H7 (cell line): Measurements from ENCODE around the gene ZNF428. TPM values are rescaled to one million over a fixed set of nuclear protein-coding genes. Genes with fewer than 3 reads are reported as not detected.

Source experiments
- DNase-seq: peaks from one replicate; pipeline ENCODE4 v3.0.0; 2012
- H3K27me3 ChIP-seq: 2 replicates; pipeline ENCODE4 v1.6.0; 2011; ENCODE audit warnings: mild to moderate bottlenecking, low read length; ENCODE audit not compliant: control insufficient read depth, insufficient read depth
- H3K36me3 ChIP-seq: replicated peaks from 2 replicates; pipeline ENCODE4 v1.5.1; 2011; ENCODE audit warnings: low read length; ENCODE audit not compliant: control insufficient read depth, insufficient read depth
- H3K4me3 ChIP-seq: 2 replicates; pipeline ENCODE4 v1.5.1; 2011; ENCODE audit warnings: low read depth, mild to moderate bottlenecking, control low read depth, low read length, moderate library complexity; ENCODE audit not compliant: insufficient read depth
- total RNA-seq: library from RNA; depleted of rRNA; stranded (reverse); fragments of >200 nt; shearing (Covaris generic); gene quantifications from 2 replicates; pipeline ENCODE4 v1.2.3, GENCODE V29; 2014

The ZNF428 gene
- total RNA-seq, 1 experiment from 2014 or later, result 59.0 TPM

DNA sequence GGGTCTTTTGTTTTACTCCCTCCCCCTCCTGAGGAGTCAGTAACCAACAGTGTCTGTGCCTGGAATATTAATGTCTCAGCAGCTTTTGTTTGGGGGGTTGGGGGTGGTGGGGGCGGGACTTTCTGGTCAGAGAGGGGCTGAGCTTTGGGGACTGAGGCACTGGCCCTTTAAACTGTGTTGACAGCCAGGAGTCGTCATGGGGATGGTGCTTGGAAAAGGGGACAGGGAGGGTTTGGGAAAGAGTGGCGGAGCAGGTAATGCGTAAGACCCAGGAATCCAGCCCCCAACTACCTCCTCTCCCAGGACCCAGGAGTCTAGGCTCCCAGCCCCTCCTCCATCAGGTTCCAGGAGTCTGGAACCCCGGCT, 15.1 kb upstream of the ZNF428 start:
- peaks cover 33% of the 10 kb centered on the region for H3K27me3 ChIP-seq
- DNase-seq, result peak; percentile 69
- no peaks in the 10 kb centered on the region for H3K36me3 ChIP-seq
- peak overlapping the region; percentile 53 for H3K4me3 ChIP-seq

DNA sequence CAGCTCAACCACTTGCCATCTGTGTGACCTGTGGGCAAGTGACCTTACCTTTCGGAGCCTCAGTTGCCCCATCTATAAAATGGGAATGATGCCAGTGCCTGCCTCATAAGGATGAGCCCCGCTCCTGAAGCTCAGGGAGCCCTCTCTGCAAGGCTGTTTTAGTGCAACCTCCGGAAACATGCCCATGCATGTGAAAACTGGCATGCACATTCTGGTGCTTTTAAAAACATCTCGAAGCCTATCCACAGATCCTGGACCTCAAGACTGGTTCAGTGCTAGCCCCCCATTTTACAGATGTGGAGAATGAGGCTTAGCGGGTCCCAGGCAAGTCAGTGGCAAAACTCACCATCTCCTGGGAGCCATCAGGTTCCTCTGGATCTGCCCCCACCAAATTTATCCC, 14.6 kb upstream of the ZNF428 start:
- no peak for DNase-seq
- H3K27me3 ChIP-seq, result peaks cover 30% of the 10 kb centered on the region
- H3K36me3 ChIP-seq, result no peaks in the 10 kb centered on the region
- no peak overlapping the region for H3K4me3 ChIP-seq

DNA sequence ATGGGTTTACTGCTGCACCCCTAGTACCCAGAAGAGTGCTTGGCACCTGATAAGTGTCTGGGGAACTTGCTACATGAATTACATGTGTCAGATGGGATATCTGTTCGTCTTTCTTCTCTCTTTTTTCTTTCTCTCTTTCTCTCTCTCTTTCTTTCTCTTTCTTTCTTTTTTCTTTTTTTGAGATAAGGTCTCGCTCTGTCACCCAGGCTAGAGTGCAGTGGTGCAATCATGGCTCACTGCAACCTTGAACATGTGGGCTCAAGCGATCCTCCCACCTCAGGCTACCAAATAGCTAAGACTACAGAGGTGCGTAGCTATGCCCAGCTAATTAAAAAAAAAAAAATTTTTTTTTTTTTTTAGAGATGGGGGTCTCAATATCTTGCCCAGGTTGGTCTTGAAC, 14.1 kb upstream of the ZNF428 start:
- H3K27me3 ChIP-seq, result peaks cover 27% of the 10 kb centered on the region
- H3K4me3 ChIP-seq, result no peak overlapping the region
- DNase-seq, result no peak
- no peaks in the 10 kb centered on the region for H3K36me3 ChIP-seq

DNA sequence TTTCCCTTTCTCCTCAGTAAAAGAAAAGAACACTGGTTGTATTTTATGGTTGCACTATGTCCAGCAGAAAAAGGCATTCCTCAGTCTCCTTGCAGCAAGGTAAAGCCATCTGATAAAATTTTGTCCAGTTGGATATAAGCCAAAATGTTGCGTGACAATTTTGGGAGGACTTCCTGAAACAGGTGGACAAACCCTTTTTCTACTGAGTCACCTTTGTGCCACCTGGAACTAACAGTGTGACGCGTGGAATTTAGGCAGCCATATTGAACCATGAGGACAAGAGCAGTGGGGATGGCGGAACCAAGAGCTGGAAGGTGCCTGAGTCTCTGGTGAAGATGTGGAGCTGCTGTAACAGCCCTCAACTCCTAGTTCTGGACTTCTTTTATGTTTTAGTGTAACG, 12.1 kb upstream of the ZNF428 start:
- H3K4me3 ChIP-seq, result no peak overlapping the region
- no peak for DNase-seq

DNA sequence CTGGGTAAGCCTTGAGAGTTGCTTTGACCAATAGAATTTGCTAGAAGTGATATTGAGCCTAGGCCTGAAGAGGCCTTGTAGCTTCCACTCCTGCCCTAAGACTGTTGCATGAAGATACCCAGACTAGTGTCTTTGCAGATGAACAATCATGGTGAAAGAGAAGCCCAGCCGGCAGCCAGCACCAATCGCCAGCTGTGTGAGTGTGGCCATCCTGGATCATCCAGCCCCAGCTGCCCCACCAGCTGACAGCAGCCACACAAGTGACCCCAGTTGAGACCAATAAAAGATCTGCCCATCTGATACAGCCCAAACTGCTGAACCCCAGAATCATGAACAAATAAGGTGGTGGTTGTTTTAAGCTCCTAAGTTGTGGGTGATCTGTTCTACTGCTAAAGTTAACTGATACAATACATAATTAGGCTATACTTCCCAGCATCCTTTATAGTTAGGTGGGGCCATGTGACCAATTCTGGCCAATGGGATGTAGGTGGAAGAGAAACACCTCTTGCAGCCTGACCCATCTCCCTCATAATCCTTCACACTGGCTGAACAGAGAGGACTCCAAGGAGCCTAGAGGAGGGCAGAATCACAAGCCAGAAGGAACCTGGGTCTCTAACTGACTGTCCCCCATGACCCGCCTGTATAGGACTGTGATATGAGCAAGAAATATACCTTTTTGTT, 9.4 kb upstream of the ZNF428 start:
- Histone ChIP-seq H3K27me3 (peaks cover 14% of the 10 kb centered on the region; the same call in 1 of the 2 replicates), H3K36me3 (no peaks in the 10 kb centered on the region), H3K4me3 (no peak overlapping the region)
- DNase-seq, result no peak

More for the DNA sequence above, 12.1 kb upstream of the ZNF428 start:
- Histone ChIP-seq H3K27me3 (peaks cover 18% of the 10 kb centered on the region; the same call in 1 of the 2 replicates), H3K36me3 (no peaks in the 10 kb centered on the region)

DNA sequence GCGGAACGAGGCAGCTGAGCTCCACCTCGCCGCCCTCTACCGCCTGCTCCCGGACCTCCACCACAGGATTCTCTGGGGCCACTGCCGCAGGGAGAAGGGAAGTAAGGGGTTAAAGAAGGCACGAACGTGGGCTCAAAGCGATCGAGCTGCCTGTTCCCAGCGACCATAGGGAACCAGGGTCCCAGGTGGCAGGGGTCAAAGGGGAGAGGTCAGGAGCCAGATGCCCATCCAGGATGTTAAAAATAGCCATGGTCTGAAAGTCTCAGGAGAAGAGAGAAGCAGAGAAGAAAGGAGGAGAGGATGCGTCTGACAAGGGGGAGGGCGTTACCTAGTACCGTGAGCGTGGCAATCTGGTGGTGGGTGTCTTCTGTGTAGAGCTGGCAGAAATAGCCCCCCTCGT, 7.4 kb upstream of the ZNF428 start:
- 0 out of 2 replicates have a peak, but pooled peaks cover 1% of the 10 kb centered on the region for H3K36me3 ChIP-seq
- H3K27me3 ChIP-seq, result peaks cover 14% of the 10 kb centered on the region; the same call in 1 of the 2 replicates
- DNase-seq, result no peak
- H3K4me3 ChIP-seq, result no peak overlapping the region

DNA sequence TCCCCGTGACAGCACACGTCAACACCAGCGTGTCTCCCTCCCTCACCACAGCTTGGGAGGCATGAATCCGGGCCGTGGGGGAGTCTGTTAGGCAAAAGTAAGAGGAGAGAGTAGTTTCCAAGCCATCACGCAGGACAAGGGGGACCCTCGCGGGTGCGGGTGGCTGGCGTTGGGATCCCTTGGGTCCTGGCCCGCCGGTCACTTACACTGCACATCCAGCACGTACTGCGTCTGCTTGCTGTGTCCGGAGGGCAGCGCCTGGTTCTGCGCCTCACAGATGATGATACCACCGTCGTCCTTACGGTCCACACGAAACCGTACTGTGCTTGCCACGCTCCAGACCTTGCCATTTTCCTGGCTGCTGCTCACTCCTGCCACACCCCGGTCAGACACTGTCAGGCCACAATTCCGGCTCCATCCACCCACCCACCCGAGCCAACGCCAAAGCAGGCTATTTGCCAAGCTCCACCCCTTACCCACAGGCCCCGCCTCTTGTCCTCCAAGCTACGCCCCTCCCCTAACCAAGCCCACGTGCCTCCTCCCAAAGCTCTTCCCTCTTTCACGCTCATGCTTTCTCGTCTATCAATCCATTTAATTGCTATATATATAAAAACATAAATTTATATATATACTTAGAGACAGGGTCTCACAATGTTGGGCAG, 6.6 kb upstream of the ZNF428 start:
- Histone ChIP-seq H3K4me3 (no peak overlapping the region), H3K36me3 (0 out of 2 replicates have a peak, but pooled peaks cover 1% of the 10 kb centered on the region), H3K27me3 (peaks cover 14% of the 10 kb centered on the region; the same call in 1 of the 2 replicates)
- peak; percentile 92 for DNase-seq

DNA sequence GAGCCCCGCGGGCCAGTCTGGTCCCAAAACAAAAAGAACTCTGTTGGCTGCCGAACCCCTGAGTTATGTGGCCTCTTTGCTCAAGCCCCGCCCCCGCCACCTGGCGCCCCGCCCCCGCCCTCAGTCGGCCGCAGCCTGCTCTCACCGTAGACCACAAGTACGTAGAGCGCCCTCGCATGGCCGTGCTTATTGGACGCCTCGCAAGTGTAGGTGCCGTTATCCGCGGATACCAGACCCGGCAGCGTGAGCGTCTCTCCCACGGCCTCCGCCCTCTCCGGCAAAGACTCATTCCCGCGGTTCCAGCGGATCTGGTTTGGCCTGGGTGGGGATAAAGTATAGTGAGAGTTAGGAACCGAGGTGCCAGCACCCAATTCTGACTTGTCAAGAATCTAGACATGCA, 5.5 kb upstream of the ZNF428 start:
- H3K36me3 ChIP-seq, result 0 out of 2 replicates have a peak, but pooled peaks cover 1% of the 10 kb centered on the region
- no peak overlapping the region for H3K4me3 ChIP-seq
- peak; percentile 97 for DNase-seq

DNA sequence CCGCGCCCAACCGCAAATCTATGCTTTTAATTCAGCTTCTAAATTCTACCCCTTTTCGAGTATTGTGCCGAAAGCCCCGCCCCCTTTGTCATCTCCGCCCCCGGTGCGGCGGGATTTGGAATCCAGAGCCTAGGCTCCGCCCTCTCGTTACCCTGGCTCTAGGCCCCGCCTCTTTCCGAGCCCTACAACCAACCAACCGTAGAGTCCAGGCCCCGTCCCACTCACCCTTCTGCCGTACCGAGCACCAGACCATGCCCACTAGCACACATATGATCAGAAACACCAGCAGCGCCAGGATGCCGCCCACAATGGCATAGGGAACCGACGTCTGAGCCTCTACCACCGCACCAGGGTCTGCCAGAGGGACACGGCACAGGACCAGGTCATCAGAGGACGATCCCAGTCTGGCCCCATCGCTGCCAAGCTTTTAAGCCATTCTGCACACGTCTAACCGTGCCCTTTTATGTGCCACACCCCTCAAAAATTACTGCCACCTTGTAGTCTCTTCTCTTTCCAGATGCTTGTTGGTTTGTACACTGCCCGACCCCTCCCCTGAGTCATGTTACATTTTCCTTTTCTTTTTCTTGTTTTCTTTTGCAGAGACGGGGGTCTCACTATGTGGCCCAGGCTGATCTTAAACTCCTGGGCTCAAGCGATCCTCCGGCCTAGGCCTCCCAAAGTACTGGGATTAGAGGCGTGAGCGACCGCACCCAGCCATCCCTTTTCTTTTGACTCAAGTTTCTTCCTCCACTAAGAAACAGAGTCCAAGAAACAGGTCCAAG, 4.7 kb upstream of the ZNF428 start:
- peak; percentile 95 for DNase-seq
- Histone ChIP-seq H3K27me3 (peaks cover 14% of the 10 kb centered on the region; the same call in 1 of the 2 replicates), H3K36me3 (0 out of 2 replicates have a peak, but pooled peaks cover 1% of the 10 kb centered on the region), H3K4me3 (peak overlapping the region; percentile 28)

More for the DNA sequence above, 5.5 kb upstream of the ZNF428 start:
- H3K27me3 ChIP-seq, result peaks cover 14% of the 10 kb centered on the region; the same call in 1 of the 2 replicates

DNA sequence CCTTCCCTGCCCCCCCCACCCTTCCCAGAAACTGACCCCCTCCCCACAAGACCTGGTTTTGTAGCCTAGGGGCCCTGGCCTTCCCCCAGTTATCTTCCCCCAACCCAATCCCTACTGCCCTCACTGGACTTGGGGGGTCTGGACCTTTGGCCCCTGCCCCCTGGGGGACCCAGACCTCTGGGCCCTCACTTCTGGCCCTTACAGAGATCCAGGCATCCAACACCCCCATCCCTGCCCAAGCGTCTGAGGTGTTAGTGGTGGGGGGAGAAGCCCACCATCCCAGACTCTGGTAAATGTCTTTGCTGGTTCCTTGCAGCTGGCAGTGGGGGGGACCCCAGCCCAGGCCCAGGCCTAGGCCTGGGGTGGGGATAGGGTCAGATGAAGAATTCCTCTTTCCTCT, 3.5 kb upstream of the ZNF428 start:
- H3K36me3 ChIP-seq, result 0 out of 2 replicates have a peak, but pooled peaks cover 1% of the 10 kb centered on the region
- H3K27me3 ChIP-seq, result peaks cover 12% of the 10 kb centered on the region; the same call in 1 of the 2 replicates
- H3K4me3 ChIP-seq, result no peak overlapping the region
- DNase-seq, result no peak

DNA sequence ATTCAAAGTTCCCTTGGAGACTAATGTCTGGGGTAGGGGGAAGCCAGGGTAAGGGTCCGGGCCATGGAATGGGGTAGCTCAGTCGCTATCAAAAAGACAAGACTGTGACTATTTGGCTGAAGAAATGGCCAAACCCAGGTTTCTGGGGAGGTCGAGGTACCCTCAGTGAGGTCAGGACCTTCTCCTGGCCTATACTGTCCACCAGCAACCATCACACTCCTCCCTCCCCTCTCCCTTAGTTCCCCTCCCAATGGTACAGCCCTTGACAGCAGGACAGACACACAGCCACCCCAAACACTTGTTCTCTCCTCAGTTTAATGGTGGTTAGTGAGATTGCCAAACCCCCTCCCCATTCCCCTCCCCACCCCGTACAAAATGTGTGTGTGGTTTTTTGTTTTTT, 2.6 kb upstream of the ZNF428 start:
- no peak overlapping the region for H3K4me3 ChIP-seq
- DNase-seq, result no peak
- H3K36me3 ChIP-seq, result 0 out of 2 replicates have a peak, but pooled peaks cover 1% of the 10 kb centered on the region
- peaks cover 5% of the 10 kb centered on the region; the same call in 1 of the 2 replicates for H3K27me3 ChIP-seq

DNA sequence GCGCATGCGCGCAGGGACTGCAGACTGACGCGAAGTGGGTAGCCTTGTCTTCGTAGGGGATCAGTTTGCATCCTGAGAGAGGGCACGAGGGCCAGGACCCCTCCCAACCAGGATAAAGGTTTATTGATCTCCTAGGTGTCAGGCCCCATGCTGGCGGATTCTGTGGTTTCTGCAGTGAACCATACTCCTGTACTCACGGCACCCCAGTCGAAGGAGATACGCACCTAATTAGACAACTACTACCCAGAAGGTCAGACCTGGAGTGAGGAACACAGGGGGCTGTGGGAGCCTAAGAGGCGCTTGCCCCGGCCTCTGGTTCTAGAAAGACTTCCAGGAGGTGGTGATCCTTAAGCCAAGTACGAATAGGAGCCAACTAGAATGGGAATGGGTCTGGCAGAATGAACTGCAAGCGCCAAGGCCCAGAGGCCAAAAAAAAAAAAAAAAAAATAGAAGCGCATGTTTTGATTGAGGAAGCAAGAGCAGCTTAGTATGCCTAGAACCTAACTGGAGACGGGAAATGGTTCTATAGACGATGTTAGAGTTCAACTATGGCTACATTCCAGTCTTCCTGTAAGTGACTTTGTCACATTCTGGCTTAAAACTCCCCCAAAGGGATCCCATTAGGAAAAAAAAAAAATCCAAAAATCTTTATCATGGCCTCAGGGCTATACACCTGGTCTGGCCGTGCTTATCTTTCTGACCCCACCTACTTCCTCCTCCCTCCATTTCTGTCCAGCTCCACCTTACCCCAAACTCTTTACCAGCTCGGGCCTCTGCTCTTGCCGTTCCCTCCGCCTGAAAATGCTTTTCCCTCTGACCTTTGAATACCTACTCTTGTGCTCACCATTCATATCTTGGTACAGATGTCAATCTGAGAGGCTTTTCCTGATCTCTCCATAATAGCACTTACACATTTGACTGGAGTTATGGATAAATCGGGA, 902 bp upstream of the ZNF428 start:
- DNase-seq, result no peak
- H3K36me3 ChIP-seq, result 0 out of 2 replicates have a peak, but pooled peaks cover 1% of the 10 kb centered on the region
- H3K4me3 ChIP-seq, result peak overlapping the region; percentile 73
- no peaks in the 10 kb centered on the region for H3K27me3 ChIP-seq

DNA sequence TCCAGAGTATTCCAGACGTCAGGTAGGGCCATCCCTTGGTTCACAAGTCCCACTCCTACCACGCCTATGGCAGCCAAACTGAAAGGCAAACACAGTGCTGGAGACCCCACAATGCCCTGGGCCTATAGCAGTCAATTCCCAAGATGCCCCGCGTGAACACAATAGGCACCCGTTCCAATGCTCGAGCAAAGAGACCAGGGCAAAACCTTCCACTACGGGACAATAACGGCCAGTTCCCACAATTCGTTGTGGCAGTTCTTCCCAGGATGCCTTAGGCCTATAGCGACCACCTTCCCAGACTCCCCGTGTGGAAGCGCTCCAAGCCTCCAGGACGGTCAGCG, 538 bp downstream of the ZNF428 start:
- H3K36me3 ChIP-seq, result 0 out of 2 replicates have a peak, but pooled peaks cover 1% of the 10 kb centered on the region
- H3K4me3 ChIP-seq, result peak overlapping the region; percentile 73
- DNase-seq, result no peak
- H3K27me3 ChIP-seq, result no peaks in the 10 kb centered on the region

DNA sequence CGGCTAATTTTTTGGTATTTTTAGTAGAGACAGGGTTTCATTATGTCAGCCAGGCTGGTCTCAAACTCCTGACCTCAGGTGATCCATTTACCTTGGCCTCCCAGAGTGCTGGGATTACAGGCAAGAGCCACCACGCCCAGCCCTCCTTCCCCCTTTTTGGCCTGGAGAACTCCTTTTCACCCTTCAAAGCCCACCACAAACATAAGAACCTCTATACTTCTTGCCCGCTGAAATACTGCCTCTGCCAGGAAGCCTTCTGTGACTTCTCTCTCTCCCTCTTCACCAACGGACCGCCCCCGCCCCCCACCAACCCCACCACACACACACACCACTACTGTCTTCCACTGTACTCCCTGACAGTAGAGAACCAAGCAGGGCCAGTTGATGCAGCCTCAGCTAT, 2.5 kb downstream of the ZNF428 start:
- Histone ChIP-seq H3K36me3 (no peaks in the 10 kb centered on the region; the same call in 1 of the 2 replicates), H3K27me3 (no peaks in the 10 kb centered on the region), H3K4me3 (no peak overlapping the region)
- no peak for DNase-seq
